Femur (tissue), 1 donor: ENCODE data around the gene TSPAN5.
"Not testable (repeated sequence)": the region's sequence is repeated elsewhere in the genome, so short reads cannot be mapped to it uniquely, and the experiment has no call there.

Source experiments
- DNase-seq: peaks from one replicate; pipeline ENCODE4 v3.0.0-alpha.2; 2017

The TSPAN5 gene

GRCh38 chr4:98542011-98542410, 116.4 kb downstream of the TSPAN5 start:
- DNase-seq, result no peak

- no peak for DNase-seq
Observed at GRCh38 chr4:98540803-98541202, 117.6 kb downstream of the TSPAN5 start.

- DNase-seq, result no peak
Observed at GRCh38 chr4:98539741-98540140, 118.7 kb downstream of the TSPAN5 start.

GRCh38 chr4:98539299-98539698, 119.1 kb downstream of the TSPAN5 start:
- DNase-seq, result no peak

- no peak for DNase-seq
Observed at GRCh38 chr4:98536631-98537030, 121.8 kb downstream of the TSPAN5 start.

- not testable (repeated sequence) for DNase-seq
Observed at GRCh38 chr4:98534146-98534545, 124.3 kb downstream of the TSPAN5 start.

- DNase-seq, result no peak
Observed at GRCh38 chr4:98530572-98530971, 127.8 kb downstream of the TSPAN5 start.

GRCh38 chr4:98529970-98530569, 128.3 kb downstream of the TSPAN5 start:
- DNase-seq, result no peak

GRCh38 chr4:98528882-98529281, 129.5 kb downstream of the TSPAN5 start:
- no peak for DNase-seq

- DNase-seq, result no peak
Observed at GRCh38 chr4:98527534-98528269, 130.7 kb downstream of the TSPAN5 start.

- DNase-seq, result no peak
Observed at GRCh38 chr4:98524230-98524629, 134.2 kb downstream of the TSPAN5 start.

- peak; percentile 38 for DNase-seq
Observed at GRCh38 chr4:98522636-98523395, 135.6 kb downstream of the TSPAN5 start.

- no peak for DNase-seq
Observed at GRCh38 chr4:98522062-98522461, 136.3 kb downstream of the TSPAN5 start.

- DNase-seq, result no peak
Observed at GRCh38 chr4:98521486-98521885, 136.9 kb downstream of the TSPAN5 start.

GRCh38 chr4:98519268-98519977, 139.0 kb downstream of the TSPAN5 start:
- no peak for DNase-seq

GRCh38 chr4:98518559-98519267, 139.7 kb downstream of the TSPAN5 start:
- DNase-seq, result no peak

GRCh38 chr4:98517218-98518021, 141.0 kb downstream of the TSPAN5 start:
- no peak for DNase-seq

GRCh38 chr4:98516441-98517217, 141.8 kb downstream of the TSPAN5 start:
- no peak for DNase-seq

GRCh38 chr4:98516042-98516440, 142.4 kb downstream of the TSPAN5 start:
- DNase-seq, result no peak

- no peak for DNase-seq
Observed at GRCh38 chr4:98515470-98515809, 143.0 kb downstream of the TSPAN5 start.
